Immature natural killer cell (primary cell): ENCODE data around the gene DKK3. TPM values are rescaled to one million over a fixed set of nuclear protein-coding genes. Genes with fewer than 3 reads are reported as not detected.

ENCODE experiments used
- DNase-seq, 3 donors: peaks; one replicate each; pipeline ENCODE4 v3.0.0; 2022; ENCODE audit warnings: mixed read lengths in 1 of 3
- H3K27ac Mint-ChIP-seq, 6 donors: one replicate each; pipeline ENCODE4 v1.8.0; 2020; ENCODE audit warnings: mixed read lengths in 6 of 6, mild to moderate bottlenecking in 5 of 6, inconsistent platforms in 4 of 6, moderate library complexity in 3 of 6
- H3K27me3 Mint-ChIP-seq, 3 donors: one replicate each; pipeline ENCODE4 v1.8.0; 2020 to 2021; ENCODE audit warnings: low read depth in 3 of 3, mild to moderate bottlenecking in 3 of 3, mixed read lengths in 3 of 3, moderate library complexity in 3 of 3, inconsistent platforms in 1 of 3
- H3K36me3 Mint-ChIP-seq, 3 donors: one replicate each; pipeline ENCODE4 v1.8.0; 2020; ENCODE audit warnings: mixed read lengths in 3 of 3, inconsistent platforms in 2 of 3, mild to moderate bottlenecking in 2 of 3
- H3K4me1 Mint-ChIP-seq, 2 donors: one replicate each; pipeline ENCODE4 v1.8.0; 2020; ENCODE audit warnings: inconsistent platforms in 2 of 2, mild to moderate bottlenecking in 2 of 2, mixed read lengths in 2 of 2, moderate library complexity in 1 of 2
- H3K4me3 Mint-ChIP-seq, 5 donors: one replicate each; pipeline ENCODE4 v1.8.0; 2020; ENCODE audit warnings: mild to moderate bottlenecking in 5 of 5, mixed read lengths in 5 of 5, inconsistent platforms in 3 of 5, moderate library complexity in 3 of 5
- H3K9me3 Mint-ChIP-seq, 6 donors: one replicate each; pipeline ENCODE4 v1.8.0; 2020; ENCODE audit warnings: mild to moderate bottlenecking in 6 of 6, mixed read lengths in 6 of 6, inconsistent platforms in 4 of 6, moderate library complexity in 3 of 6
- polyA plus RNA-seq, 3 donors: library from polyadenylated mRNA; unstranded; fragments of 300-500 nt; fragmentation: Illumina TruSeq; gene quantifications; one replicate each; pipeline ENCODE4 v1.2.3, GENCODE V29; 2021

DKK3 gene
- polyA plus RNA-seq, 3 donors from 2014 or later: 0.31 to 0.76 TPM; not detected in 1

DNA sequence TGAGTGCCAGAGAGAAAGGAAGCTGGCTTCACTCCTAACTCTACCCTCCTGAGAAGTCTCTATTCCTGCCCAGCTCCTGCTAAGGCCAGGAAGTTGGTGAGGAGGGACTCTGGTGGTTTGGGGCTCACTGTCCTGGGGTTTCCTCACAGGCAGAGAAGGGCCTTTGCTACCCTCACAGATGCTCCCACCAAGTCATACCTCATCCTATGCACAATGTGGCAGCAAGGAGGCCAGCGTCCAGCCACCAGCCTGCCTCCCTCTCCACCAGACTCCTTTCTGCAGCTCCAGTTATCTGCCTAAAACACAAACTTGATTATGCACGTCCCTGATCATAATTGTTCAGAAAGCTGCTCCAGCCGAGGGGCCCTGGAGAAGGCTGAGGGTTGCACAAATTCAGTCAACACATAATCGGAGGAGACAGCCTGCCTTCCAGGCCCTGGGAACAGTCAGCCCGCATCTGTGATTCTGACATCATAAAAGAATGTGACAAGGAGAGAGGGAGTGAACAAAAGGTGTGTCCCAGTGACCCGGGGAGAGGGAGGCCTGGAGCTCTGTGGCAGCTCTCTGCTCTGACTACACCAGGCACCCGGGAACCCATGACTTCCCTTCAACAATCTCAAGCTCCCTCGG lies 28.8 kb downstream of the DKK3 start:
- Mint-ChIP-seq H3K27me3 (peaks cover 1 to 11% (median 4%) of the 10 kb centered on the region in 3 donors), H3K9me3 (no peaks in the 10 kb centered on the region), H3K4me1 (peaks cover 0 to under 1% of the 10 kb centered on the region in 2 donors), H3K27ac (no peak overlapping the region), H3K36me3 (no peaks in the 10 kb centered on the region), H3K4me3 (no peak overlapping the region)
- no peak for DNase-seq

DNA sequence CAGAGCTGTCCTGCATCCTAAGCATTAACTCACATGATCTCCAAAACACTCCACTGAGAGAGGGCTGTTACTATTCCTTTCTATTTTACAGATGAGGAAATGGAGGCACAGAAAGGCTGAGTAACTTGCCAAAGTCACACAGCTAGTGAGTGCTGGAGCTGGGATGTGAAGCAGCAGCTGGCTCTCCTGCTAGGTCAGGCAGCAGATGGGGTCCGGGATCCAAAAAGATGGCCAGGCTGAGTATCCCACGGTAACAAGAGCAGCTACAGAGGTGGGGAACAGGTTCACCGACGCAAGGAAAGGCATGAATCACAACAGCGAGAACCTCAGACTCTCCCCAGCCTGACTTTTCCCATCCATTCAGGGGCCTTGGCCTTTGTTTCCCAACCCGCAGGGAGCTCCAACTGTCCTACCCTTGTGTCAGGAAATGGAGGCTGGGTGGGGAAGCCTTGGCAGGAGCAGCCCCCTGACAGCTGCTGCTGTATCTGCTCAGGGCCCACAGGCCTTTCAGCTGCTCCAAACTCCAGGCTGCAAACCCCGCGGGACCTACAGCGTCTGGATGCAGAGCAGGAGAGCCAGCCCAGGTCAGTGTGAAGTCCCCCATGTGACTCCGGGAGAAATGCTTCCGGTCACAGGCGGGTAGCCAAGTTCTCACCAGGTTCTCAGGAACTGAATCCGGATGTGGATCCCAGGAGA lies 29.5 kb downstream of the DKK3 start:
- Mint-ChIP-seq H3K4me1 (peaks cover 0 to 1% of the 10 kb centered on the region in 2 donors), H3K36me3 (no peaks in the 10 kb centered on the region), H3K9me3 (no peaks in the 10 kb centered on the region), H3K27ac (no peak overlapping the region), H3K4me3 (no peak overlapping the region), H3K27me3 (peaks cover 1 to 11% (median 4%) of the 10 kb centered on the region in 3 donors)
- DNase-seq: no peak

DNA sequence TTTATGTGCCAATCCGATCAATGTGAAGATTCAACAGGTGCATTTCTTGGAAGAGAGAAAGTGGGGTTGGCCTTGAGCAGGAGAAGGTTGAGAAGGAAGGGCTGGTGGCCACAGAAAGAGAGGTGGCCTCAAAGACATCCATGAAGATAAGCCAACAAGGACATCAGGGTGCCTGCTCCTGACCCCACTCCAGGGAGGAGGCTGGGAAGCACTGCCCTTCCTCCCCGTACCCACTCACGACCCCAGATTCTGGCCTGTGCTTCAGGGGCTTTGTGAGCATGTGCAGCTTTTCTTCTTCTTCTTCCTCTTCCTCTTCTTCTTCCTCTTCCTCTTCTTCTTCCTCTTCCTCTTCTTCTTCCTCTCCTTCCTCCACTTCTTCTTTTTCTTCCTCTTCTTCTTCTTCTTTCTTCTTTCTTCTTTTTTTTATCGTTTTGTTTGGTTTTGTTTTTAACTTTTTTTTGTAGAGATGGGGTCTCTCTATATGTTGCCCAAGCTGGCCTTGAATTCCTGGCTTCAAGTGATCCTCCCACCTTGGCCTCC lies 30.3 kb downstream of the DKK3 start:
- Mint-ChIP-seq H3K27me3 (peaks cover 1 to 11% (median 4%) of the 10 kb centered on the region in 3 donors), H3K4me1 (peaks cover 0 to 1% of the 10 kb centered on the region in 2 donors), H3K27ac (no peak overlapping the region), H3K9me3 (no peaks in the 10 kb centered on the region), H3K4me3 (no peak overlapping the region), H3K36me3 (no peaks in the 10 kb centered on the region)
- no peak for DNase-seq

DNA sequence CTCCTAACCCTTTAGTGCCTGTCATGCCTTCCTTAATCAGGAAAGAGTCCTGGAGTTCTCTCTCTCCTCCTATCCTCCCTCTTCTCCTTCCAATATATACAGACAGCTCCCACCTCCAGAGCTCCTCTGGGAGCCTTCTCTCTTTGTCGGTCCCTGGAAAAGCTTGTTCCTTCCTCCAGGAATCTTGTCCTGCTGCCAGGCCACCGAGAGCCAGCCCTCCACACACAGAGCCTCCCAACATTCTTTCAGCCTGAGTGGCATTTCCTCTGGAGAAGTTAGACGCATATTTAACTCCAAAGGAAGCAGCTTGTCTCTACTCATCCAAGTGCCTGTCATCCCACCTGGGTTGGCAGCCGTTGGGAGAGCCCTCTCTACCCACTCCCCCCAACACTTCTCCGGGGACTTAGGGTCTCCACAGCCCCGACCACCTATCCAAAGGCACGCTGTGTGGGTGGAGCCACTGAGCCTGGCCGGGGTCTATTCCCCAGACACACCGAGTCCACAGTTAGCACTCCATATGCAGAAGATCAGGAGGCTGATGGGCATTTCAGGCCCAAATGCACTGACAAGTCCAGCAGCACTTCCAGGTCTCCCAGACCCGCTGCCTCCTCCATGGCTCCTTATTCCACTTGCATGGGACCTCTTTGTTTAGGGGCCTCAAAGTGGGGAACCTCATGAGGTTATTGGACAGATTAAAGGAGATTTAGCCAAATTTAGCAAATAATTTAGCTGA lies 31.1 kb downstream of the DKK3 start:
- Mint-ChIP-seq H3K27me3 (peaks cover 1 to 11% (median 4%) of the 10 kb centered on the region in 3 donors), H3K27ac (no peak overlapping the region), H3K4me3 (no peak overlapping the region), H3K36me3 (no peaks in the 10 kb centered on the region), H3K9me3 (no peaks in the 10 kb centered on the region), H3K4me1 (peaks cover 0 to 1% of the 10 kb centered on the region in 2 donors)
- DNase-seq: no peak

DNA sequence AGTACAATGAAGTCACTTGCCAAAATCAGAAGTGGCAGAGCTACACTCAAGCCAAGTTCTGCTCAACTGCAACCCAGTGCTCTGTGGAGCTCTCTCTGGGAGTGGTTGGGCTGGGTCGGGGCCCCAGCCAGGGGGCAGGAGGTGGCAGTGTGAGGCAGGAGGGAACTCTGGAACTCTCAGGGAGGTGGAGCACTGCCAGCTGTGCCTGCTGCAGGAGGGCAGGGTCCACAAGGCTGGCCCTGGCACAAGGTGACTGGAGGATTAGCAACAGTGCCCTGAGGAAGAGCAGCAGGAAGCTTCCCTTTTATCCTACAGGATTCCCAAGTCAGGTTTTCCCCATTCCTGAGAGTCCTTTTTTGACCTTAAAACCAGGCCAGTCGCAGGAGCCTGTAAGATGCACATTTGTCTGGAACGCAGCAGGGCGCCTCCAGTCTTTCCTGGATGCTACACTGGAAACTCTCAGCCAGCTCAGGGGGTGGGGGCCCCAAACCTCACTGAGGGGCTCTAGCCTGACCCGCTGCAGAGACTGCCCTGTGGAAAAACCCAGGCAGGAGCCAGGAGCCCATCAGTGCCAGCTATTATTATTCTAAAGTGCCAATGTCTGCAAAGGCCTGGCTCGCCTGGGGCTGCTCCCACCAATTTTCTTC lies 31.8 kb downstream of the DKK3 start:
- Mint-ChIP-seq H3K27me3 (peaks cover 1 to 10% (median 4%) of the 10 kb centered on the region in 3 donors), H3K36me3 (no peaks in the 10 kb centered on the region), H3K27ac (no peak overlapping the region)

DNA sequence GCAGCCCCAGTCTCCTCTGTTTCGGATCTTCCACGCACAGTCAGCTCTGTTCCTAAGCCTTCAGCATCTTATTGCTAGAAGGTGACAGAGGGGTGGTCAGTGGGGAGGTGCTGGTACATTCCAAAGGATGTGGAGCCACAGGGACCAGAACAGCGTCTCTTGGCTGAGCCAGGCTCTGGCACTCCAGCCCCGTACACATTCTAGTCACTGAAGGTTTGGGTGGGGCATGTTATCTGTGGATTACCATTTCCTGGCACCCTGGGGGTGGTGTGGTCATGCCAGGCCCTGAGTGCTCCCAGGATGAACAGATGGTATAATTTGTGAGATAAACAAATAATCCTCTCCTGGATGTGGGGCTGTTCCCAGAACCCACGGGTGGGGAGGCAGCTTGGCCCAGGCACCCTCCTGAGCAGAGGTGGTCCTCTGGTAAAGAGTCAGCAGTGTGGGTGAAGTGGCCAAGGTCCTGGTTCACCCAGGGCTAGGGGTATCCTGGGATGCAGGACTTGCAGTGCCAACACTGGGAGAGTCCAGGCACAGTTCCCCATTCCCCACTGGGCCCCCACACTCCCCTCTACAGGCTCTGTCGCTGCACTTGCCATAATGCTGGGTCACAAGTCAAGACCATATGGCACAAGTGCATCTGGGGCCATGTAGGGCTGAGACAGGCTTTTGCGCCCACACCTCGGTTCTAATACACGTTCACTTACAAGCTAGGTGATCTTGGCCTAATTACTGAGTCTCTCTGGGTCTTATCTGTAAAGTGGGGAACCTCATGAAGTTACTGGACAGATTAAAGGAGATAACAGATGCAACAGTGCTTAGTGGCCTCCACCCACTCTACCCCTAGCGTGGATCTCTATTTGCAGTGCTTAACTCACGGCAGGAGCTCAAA lies 33.0 kb downstream of the DKK3 start:
- H3K27me3 Mint-ChIP-seq: peaks cover 1 to 8% (median 2%) of the 10 kb centered on the region in 3 donors
- no peak for DNase-seq
- no peaks in the 10 kb centered on the region for H3K36me3 Mint-ChIP-seq
- H3K4me1 Mint-ChIP-seq: peaks cover 0 to 1% of the 10 kb centered on the region in 2 donors
- no peaks in the 10 kb centered on the region for H3K9me3 Mint-ChIP-seq
- no peak overlapping the region for H3K27ac Mint-ChIP-seq
- H3K4me3 Mint-ChIP-seq: no peak overlapping the region

More for the DNA sequence above, 31.8 kb downstream of the DKK3 start:
- H3K4me1 Mint-ChIP-seq: peaks cover 0 to 1% of the 10 kb centered on the region in 2 donors
- H3K9me3 Mint-ChIP-seq: no peaks in the 10 kb centered on the region
- no peak overlapping the region for H3K4me3 Mint-ChIP-seq
- DNase-seq: no peak

DNA sequence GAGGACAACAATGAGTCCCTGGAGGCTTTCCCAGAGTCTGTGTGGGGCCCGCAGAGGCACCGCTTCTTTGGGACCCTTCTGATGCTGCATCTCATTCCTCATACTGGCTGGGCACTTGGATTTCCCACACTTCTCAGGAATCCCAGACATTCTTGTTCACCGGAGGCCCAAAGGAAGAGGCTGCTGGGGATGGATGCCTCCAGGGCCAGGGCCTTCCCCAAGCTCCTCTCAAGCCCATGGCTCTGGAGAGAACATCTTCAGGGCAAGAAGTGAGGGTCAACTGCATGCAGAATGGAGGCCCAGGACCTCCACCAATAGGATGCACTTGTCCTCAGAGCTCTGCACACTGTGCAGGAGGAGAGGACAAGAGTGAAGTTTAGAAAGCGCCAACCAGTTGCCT lies 34.6 kb downstream of the DKK3 start:
- DNase-seq: no peak
- Mint-ChIP-seq H3K4me3 (no peak overlapping the region), H3K27me3 (peaks cover 1 to 6% (median 2%) of the 10 kb centered on the region in 3 donors), H3K4me1 (peaks cover 0 to 1% of the 10 kb centered on the region in 2 donors), H3K36me3 (no peaks in the 10 kb centered on the region), H3K9me3 (no peaks in the 10 kb centered on the region), H3K27ac (no peak overlapping the region)

DNA sequence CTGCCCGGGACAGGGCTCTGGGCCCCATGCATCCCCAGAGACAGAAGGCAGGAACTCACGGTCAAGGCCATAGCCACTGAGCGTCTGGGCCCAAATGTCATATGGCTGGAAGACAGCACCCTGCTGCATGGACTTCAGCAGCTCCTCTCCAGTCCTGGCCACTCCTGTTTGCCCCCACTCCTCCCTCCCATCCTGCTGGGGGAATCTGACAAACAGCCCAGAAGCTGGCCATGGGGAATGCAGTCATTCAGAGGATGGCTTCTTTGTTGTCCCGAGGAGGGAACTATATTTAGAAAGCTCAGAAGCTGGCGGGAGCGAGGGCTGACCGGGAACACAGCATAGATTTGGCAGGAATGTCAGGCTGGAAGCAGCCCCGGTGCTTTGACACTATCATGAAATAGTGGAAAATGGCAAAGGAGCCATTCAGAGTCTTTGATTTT lies 35.0 kb downstream of the DKK3 start:
- peaks cover 0 to 1% of the 10 kb centered on the region in 2 donors for H3K4me1 Mint-ChIP-seq
- H3K27ac Mint-ChIP-seq: no peak overlapping the region
- no peaks in the 10 kb centered on the region for H3K36me3 Mint-ChIP-seq
- DNase-seq: no peak
- peaks cover 1 to 6% (median 3%) of the 10 kb centered on the region in 3 donors for H3K27me3 Mint-ChIP-seq
- H3K9me3 Mint-ChIP-seq: no peaks in the 10 kb centered on the region
- H3K4me3 Mint-ChIP-seq: no peak overlapping the region

DNA sequence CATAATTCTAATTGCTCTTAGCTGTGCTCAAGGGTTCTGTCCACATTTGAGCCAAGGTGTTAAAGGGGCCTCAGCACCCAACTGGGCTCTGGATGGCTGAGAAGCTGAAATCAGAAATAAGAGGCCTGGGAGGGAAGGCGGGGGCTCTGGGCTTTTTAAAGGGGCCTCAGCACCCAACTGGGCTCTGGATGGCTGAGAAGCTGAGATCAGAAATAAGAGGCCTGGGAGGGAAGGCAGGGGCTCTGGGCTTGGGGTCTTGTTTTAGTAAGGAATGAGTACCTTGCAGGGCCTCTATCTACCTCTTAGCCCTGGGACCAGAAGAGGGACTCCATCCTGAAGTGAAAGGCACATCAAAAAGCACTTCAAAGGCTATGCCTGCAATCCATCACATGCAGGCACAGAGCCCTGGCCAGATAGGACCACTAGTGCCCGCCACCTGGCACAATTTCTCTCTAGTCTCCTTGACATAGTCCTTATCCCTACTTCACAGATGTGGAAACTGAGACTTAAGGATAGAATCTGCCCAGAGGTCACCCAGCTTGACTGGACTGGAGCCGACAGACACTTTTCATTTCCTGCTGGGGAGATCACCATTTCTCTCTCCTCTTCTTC lies 35.6 kb downstream of the DKK3 start:
- peaks cover 0 to 1% of the 10 kb centered on the region in 2 donors for H3K4me1 Mint-ChIP-seq
- H3K9me3 Mint-ChIP-seq: no peaks in the 10 kb centered on the region
- no peak for DNase-seq
- no peak overlapping the region for H3K27ac Mint-ChIP-seq
- H3K36me3 Mint-ChIP-seq: no peaks in the 10 kb centered on the region
- no peak overlapping the region for H3K4me3 Mint-ChIP-seq
- peaks cover 0 to 6% (median 3%) of the 10 kb centered on the region in 3 donors for H3K27me3 Mint-ChIP-seq

DNA sequence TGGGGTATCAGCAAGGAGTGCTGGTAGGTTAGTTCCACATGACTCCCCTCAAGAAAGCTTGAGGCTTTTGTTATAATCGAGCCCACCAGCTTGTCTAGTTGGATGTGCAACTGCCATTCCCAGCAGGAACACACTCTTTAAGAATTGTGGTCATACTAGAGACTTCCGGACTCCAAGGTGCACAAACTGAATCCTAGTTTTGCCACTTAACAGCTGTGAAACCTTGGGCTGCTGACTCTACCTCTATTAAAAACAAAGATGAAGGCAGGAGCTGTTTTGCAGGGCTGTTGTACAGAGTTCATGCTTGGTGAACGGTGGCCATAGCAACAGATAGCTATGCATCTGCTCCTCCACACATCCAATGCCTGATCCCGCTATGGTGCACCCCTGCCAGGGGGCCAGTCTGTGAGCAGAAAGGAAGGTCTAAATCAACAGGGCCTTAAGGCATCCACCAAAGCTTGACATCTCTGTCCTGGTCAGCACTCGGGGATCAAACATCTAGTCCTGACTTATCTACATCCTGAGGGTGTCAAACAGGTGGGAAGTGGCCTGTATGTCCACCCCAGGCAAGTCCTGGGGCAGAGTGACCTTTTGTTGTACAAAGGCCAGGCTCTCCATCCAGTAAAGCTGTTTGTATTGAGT lies 36.4 kb downstream of the DKK3 start:
- Mint-ChIP-seq H3K27me3 (peaks cover 0 to 6% (median 2%) of the 10 kb centered on the region in 3 donors), H3K4me1 (peaks cover 0 to 1% of the 10 kb centered on the region in 2 donors), H3K27ac (no peak overlapping the region)

DNA sequence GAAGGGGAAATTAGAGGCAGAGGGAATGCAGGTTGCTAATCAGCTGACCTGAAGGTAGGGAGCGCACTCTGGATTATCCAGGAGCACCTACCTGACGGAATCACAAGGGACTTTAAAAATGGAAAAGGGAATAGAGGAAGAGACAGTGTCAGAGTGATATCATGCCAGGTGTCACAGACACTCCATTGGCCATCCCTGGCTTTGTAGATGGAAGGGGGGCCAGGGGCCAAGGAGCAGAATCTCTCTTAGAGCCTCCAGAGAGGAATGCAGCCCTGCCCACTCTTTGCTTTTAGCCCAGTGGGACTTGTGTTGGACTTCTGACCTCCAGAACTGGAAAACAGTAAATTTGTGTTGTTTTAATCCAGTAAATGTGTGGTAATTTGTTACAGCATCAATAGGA lies 37.9 kb downstream of the DKK3 start:
- Mint-ChIP-seq H3K36me3 (no peaks in the 10 kb centered on the region), H3K9me3 (no peaks in the 10 kb centered on the region), H3K27ac (no peak overlapping the region), H3K4me1 (peaks cover 0 to 1% of the 10 kb centered on the region in 2 donors), H3K27me3 (peaks cover 0 to 11% (median 2%) of the 10 kb centered on the region in 3 donors), H3K4me3 (no peak overlapping the region)
- no peak for DNase-seq

More for the DNA sequence above, 36.4 kb downstream of the DKK3 start:
- no peak overlapping the region for H3K4me3 Mint-ChIP-seq
- H3K9me3 Mint-ChIP-seq: no peaks in the 10 kb centered on the region
- no peak for DNase-seq
- no peaks in the 10 kb centered on the region for H3K36me3 Mint-ChIP-seq
